ENCODE data around the gene CFAP52. TPM values are rescaled to one million over a fixed set of nuclear protein-coding genes. Genes with fewer than 3 reads are reported as not detected.

Gene CFAP52
- total and polyA plus RNA-seq, 2 donors (not counting 3 experiments of a cell fraction or from before 2014, with no cell fraction given): not detected

DNA sequence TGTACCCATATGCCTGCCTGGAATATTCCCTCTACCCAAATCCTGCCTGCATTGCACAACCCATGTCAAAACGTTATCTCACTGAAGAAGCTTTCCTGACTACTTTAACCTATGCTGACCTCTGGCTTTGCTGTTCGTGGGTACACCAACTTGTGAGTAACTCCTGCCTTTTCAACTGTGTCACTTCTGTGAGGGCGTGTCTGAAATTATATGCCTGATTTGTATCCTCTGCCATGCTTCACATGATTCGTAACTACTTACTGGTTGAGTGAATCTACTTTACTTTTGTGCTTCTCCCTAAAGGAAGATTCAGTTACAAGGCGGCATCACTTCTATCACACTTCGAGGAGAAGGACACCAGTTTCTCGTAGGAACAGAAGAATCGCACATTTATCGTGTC lies 35.6 kb downstream of the CFAP52 start:
- Histone ChIP-seq H3K9me1 (replicated peaks; ENCODE audit: control insufficient read depth, extremely low read depth, insufficient read depth, low read length) (no peaks in the 10 kb centered on the region), H3K4me1 (ENCODE audit: control insufficient read depth, extremely low read depth, insufficient read depth, low read length) (no peaks in the 10 kb centered on the region), H3K27ac (ENCODE audit: insufficient read depth, low read depth, low read length) (no peak overlapping the region), H3K9me3 (replicated peaks; ENCODE audit: control insufficient read depth, insufficient read depth, low read length) (no peaks in the 10 kb centered on the region), H3K79me2 (ENCODE audit: control insufficient read depth, insufficient read depth, low read length) (no peaks in the 10 kb centered on the region), H2AFZ (ENCODE audit: low read depth, low read length) (no peak overlapping the region), H3K36me3 (ENCODE audit: control insufficient read depth in 2 of 2, extremely low read depth in 1 of 2, insufficient read depth in 2 of 2, low read length in 2 of 2) (no peaks in the 10 kb centered on the region), H4K20me1 (replicated peaks; ENCODE audit: control insufficient read depth, extremely low read depth, insufficient read depth, low read length) (no peaks in the 10 kb centered on the region), H3K4me2 (ENCODE audit: insufficient read depth, low read length) (no peak overlapping the region), H3K9ac (replicated peaks; ENCODE audit: extremely low read depth, insufficient read depth, low read length) (no peak overlapping the region), H3K4me3 (replicated peaks in 1 of 3; ENCODE audit: insufficient read depth in 1 of 3, low read depth in 1 of 3, low read length in 3 of 3) (no peak overlapping the region), H3K27me3 (ENCODE audit: control insufficient read depth in 2 of 2, insufficient read depth in 2 of 2, low read length in 2 of 2) (no peaks in the 10 kb centered on the region)
- BruUV-seq (replicated peaks): no TSS peak
- ChIA-PET POLR2A (no interaction called here), CTCF (no interaction called here)
- FAIRE-seq (no peak), DNase-seq (ENCODE audit: low read depth, low spot score) (no peak)
- dilution Hi-C loops (cut with MboI; ENCODE audit: extremely low pct_ligation_motif_present, low sequenced_read_pairs): no loop called here
- intact Hi-C loops (cut with micrococcal nuclease): no loop called here
- TF ChIP-seq FOS (IDR thresholded peaks at IDR 0.05; ENCODE audit: borderline replicate concordance, insufficient read depth, low read length): no peak
- TF ChIP-seq EZH2 (IDR thresholded peaks at IDR 0.05; ENCODE audit: borderline replicate concordance, low read depth, low read length, severe bottlenecking): no peak
- TF ChIP-seq JUN (IDR thresholded peaks at IDR 0.05; ENCODE audit: borderline replicate concordance, insufficient read depth, insufficient read length, low read depth): no peak
- TF ChIP-seq, protein P1, sequence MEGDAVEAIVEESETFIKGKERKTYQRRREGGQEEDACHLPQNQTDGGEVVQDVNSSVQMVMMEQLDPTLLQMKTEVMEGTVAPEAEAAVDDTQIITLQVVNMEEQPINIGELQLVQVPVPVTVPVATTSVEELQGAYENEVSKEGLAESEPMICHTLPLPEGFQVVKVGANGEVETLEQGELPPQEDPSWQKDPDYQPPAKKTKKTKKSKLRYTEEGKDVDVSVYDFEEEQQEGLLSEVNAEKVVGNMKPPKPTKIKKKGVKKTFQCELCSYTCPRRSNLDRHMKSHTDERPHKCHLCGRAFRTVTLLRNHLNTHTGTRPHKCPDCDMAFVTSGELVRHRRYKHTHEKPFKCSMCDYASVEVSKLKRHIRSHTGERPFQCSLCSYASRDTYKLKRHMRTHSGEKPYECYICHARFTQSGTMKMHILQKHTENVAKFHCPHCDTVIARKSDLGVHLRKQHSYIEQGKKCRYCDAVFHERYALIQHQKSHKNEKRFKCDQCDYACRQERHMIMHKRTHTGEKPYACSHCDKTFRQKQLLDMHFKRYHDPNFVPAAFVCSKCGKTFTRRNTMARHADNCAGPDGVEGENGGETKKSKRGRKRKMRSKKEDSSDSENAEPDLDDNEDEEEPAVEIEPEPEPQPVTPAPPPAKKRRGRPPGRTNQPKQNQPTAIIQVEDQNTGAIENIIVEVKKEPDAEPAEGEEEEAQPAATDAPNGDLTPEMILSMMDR (IDR thresholded peaks at IDR 0.05; ENCODE audit: extremely low read depth in 1 of 2, insufficient read depth in 1 of 2, low read depth in 1 of 2, low read length in 2 of 2): no peak
- no peak for TF ChIP-seq MYC (IDR thresholded peaks at IDR 0.05; ENCODE audit: low read depth, low read length)
- no peak for TF ChIP-seq GATA2 (IDR thresholded peaks at IDR 0.05; ENCODE audit: insufficient read depth, insufficient read length, low read depth, low read length)
- TF ChIP-seq POLR2A (IDR thresholded peaks at IDR 0.05; ENCODE audit: low read depth, low read length): no peak
- TF ChIP-seq POLR2AphosphoS5 (IDR thresholded peaks at IDR 0.05; ENCODE audit: insufficient read depth, low read depth, low read length): no peak
- TF ChIP-seq, protein P2, sequence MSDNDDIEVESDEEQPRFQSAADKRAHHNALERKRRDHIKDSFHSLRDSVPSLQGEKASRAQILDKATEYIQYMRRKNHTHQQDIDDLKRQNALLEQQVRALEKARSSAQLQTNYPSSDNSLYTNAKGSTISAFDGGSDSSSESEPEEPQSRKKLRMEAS (IDR thresholded peaks at IDR 0.05; ENCODE audit: insufficient read depth, insufficient read length): no peak

Data from endothelial cell of umbilical vein (primary cell).